SK-N-MC (cell line): ENCODE measurements around the gene KCNH5.

Experiments
- EZH2 ChIP-seq: fragments of 200-600 bp; sonication (generic); IDR thresholded peaks from one replicate; pipeline ENCODE4 v1.6.1; 2017; ENCODE audit warnings: antibody characterized with exemption
- POLR2AphosphoS5 ChIP-seq: IDR thresholded peaks from 2 replicates; pipeline ENCODE4 v1.6.1; 2012; ENCODE audit warnings: mild to moderate bottlenecking, low read depth, low read length, borderline replicate concordance

- TF ChIP-seq POLR2AphosphoS5 (no peak), EZH2 (no peak)
These were observed 269.0 kb downstream of the KCNH5 start for GRCh38 chr14:62776300-62776699.
